SK-N-SH treated with all-trans-retinoic acid at 6 μM for 48 hours (cell line): Measurements from ENCODE around the gene ACYP1.

Experiments used
- ARNTL ChIP-seq: fragments of 450-650 bp; formaldehyde crosslinking; IDR thresholded peaks from 2 replicates; pipeline ENCODE4 v1.5.0; 2020; ENCODE audit warnings: low read depth, mild to moderate bottlenecking, moderate library complexity, borderline replicate concordance
- BACH2 ChIP-seq: fragments of 250-450 bp; sonication (Bioruptor Pico); IDR thresholded peaks from 2 replicates; pipeline ENCODE4 v1.9.0; 2021; ENCODE audit warnings: mild to moderate bottlenecking, borderline replicate concordance
- CREB5 ChIP-seq: fragments of 250-450 bp; sonication (Bioruptor Pico); IDR thresholded peaks from 2 replicates; pipeline ENCODE4 v1.5.1; 2020; ENCODE audit warnings: low read depth, mild to moderate bottlenecking, moderate library complexity
- CSDC2 ChIP-seq: fragments of 250-450 bp; sonication (Bioruptor Pico); IDR thresholded peaks from 2 replicates; pipeline ENCODE4 v1.5.0; 2020; ENCODE audit warnings: mild to moderate bottlenecking, moderate library complexity
- PATZ1 ChIP-seq: fragments of 250-450 bp; sonication (Bioruptor Pico); IDR thresholded peaks from 2 replicates; pipeline ENCODE4 v1.8.0; 2020; ENCODE audit warnings: mild to moderate bottlenecking, moderate library complexity, borderline replicate concordance
- RARB ChIP-seq: fragments of 250-450 bp; sonication (Bioruptor Pico); IDR thresholded peaks from 2 replicates; pipeline ENCODE4 v1.8.0; 2021; ENCODE audit warnings: mild to moderate bottlenecking, moderate library complexity
- TCF4 ChIP-seq: fragments of 250-450 bp; sonication (Bioruptor Pico); IDR thresholded peaks from 2 replicates; pipeline ENCODE4 v1.8.0; 2021; ENCODE audit warnings: mild to moderate bottlenecking, moderate library complexity, borderline replicate concordance
- TOX ChIP-seq: fragments of 250-450 bp; sonication (Bioruptor Pico); IDR thresholded peaks from 2 replicates; pipeline ENCODE4 v1.8.0; 2021; ENCODE audit warnings: mild to moderate bottlenecking, moderate library complexity, borderline replicate concordance
- TSHZ2 ChIP-seq: fragments of 250-450 bp; sonication (Bioruptor Pico); IDR thresholded peaks from 2 replicates; pipeline ENCODE4 v1.5.0; 2020; ENCODE audit warnings: mild to moderate bottlenecking, moderate library complexity
- ZC3H10 ChIP-seq: fragments of 250-450 bp; sonication (Bioruptor Pico); IDR thresholded peaks from 2 replicates; pipeline ENCODE4 v1.5.1; 2021; ENCODE audit warnings: mild to moderate bottlenecking, moderate library complexity
- ZFP3 ChIP-seq: fragments of 250-450 bp; sonication (Bioruptor Pico); IDR thresholded peaks from 2 replicates; pipeline ENCODE4 v1.5.0; 2020; ENCODE audit warnings: mild to moderate bottlenecking, moderate library complexity
- ZFP30 ChIP-seq: fragments of 450-650 bp; formaldehyde crosslinking; IDR thresholded peaks from 2 replicates; pipeline ENCODE4 v1.5.0; 2022; ENCODE audit warnings: mild to moderate bottlenecking, moderate library complexity
- TF ChIP-seq, protein P1 (sequence below): fragments of 250-450 bp; sonication (Bioruptor Pico); IDR thresholded peaks from 2 replicates; pipeline ENCODE4 v1.8.0; 2021; ENCODE audit warnings: low read depth, mild to moderate bottlenecking, moderate library complexity, borderline replicate concordance

DNA sequence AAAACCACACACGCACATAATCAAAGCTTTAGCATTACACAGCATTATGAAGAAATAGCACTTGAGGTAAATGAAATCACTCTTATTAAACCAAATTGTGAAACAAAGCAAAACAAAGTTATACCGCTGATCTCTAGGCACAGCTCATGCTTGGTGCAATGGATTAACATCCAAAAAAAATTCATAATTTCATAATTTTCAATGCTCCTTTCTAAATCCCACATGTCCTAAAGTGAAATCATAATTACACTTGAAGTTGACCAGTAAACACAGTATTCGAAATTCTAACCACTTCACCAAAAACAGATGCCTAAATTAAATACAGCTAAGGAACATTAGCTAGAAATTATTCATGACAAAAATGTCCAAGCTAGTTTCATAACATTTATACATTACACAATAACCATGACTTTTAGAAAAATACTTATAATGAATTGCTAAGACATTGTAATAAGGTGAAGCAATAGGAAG lies 14.1 kb downstream of the ACYP1 start:
- no peak for TF ChIP-seq RARB
- no peak for TF ChIP-seq ARNTL
- TF ChIP-seq, protein P1, sequence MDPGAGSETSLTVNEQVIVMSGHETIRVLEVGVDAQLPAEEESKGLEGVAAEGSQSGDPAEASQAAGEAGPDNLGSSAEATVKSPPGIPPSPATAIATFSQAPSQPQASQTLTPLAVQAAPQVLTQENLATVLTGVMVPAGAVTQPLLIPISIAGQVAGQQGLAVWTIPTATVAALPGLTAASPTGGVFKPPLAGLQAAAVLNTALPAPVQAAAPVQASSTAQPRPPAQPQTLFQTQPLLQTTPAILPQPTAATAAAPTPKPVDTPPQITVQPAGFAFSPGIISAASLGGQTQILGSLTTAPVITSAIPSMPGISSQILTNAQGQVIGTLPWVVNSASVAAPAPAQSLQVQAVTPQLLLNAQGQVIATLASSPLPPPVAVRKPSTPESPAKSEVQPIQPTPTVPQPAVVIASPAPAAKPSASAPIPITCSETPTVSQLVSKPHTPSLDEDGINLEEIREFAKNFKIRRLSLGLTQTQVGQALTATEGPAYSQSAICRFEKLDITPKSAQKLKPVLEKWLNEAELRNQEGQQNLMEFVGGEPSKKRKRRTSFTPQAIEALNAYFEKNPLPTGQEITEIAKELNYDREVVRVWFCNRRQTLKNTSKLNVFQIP (CRISPR knock-in tag), result no peak
- no peak for TF ChIP-seq PATZ1 (CRISPR knock-in tag)
- no peak for TF ChIP-seq TOX (CRISPR knock-in tag)
- TF ChIP-seq ZFP3 (CRISPR knock-in tag), result no peak
- no peak for TF ChIP-seq TCF4 (CRISPR knock-in tag)
- no peak for TF ChIP-seq ZFP30 (CRISPR knock-in tag)
- TF ChIP-seq TSHZ2 (CRISPR knock-in tag), result no peak
- TF ChIP-seq CSDC2 (CRISPR knock-in tag), result no peak
- TF ChIP-seq CREB5 (CRISPR knock-in tag), result no peak
- TF ChIP-seq ZC3H10 (CRISPR knock-in tag), result no peak
- TF ChIP-seq BACH2 (CRISPR knock-in tag), result no peak
